GM19468 (cell line): ENCODE measurements around the gene NUMA1.
A peak's percentile ranks its signal among the peaks of the same experiment; 100 is the strongest.

ENCODE experiments used
- ATAC-seq: cut with Tn5 transposase; IDR thresholded peaks from one replicate; pipeline ENCODE4 v1.9.1; 2021; ENCODE audit warnings: mild to moderate bottlenecking, moderate library complexity, moderate number of reproducible peaks; ENCODE audit not compliant: unreplicated experiment; ENCODE audit errors: extremely low read depth

NUMA1 gene, protein sequence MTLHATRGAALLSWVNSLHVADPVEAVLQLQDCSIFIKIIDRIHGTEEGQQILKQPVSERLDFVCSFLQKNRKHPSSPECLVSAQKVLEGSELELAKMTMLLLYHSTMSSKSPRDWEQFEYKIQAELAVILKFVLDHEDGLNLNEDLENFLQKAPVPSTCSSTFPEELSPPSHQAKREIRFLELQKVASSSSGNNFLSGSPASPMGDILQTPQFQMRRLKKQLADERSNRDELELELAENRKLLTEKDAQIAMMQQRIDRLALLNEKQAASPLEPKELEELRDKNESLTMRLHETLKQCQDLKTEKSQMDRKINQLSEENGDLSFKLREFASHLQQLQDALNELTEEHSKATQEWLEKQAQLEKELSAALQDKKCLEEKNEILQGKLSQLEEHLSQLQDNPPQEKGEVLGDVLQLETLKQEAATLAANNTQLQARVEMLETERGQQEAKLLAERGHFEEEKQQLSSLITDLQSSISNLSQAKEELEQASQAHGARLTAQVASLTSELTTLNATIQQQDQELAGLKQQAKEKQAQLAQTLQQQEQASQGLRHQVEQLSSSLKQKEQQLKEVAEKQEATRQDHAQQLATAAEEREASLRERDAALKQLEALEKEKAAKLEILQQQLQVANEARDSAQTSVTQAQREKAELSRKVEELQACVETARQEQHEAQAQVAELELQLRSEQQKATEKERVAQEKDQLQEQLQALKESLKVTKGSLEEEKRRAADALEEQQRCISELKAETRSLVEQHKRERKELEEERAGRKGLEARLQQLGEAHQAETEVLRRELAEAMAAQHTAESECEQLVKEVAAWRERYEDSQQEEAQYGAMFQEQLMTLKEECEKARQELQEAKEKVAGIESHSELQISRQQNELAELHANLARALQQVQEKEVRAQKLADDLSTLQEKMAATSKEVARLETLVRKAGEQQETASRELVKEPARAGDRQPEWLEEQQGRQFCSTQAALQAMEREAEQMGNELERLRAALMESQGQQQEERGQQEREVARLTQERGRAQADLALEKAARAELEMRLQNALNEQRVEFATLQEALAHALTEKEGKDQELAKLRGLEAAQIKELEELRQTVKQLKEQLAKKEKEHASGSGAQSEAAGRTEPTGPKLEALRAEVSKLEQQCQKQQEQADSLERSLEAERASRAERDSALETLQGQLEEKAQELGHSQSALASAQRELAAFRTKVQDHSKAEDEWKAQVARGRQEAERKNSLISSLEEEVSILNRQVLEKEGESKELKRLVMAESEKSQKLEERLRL (N-terminal part only)

DNA sequence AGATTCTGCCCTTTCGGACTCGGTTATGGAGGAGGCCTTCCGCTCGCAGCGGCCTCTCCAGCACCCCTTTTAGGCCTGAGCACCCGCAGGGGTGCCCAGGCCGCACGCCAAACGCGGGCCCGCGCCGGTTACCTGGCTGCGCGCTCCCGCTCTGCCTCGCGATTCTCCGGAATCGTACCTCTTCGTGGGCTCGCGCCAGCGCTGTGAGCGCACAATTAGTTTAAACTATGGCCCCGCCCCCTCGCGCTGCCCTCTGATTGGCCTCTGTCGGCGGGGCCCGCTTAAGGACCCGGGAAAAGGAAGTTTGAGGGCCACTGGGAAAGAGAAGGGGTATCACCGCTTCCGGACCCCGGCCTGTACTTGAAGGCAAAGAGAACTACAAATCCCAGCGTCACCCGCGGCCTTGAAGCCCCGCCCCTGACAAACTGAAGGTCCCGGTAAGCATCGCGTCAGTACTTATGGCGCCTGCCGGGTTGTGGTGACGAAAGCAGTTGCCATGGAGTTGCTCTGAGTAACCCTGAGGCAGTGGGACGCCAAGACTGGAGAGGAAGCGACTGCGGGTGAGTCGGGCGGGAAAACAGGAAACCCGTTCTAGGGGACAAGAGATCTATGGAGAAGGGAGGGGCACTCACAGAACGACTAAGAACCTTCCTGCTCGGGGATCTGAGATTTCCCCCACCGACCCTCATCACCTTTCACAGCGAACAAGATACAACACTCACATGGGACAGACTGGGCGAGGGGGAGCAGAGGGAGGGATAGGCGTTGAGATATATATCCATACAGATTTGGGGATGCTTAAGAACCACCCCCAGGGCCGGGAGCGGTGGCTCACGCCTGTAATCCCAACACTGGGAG lies at the start of gene NUMA1, which contains the start of gene LRRC51:
Gene NUMA1 (minus strand): TSS at position 217 of the 858 bp plus-strand sequence. CDS start 44,599 bp downstream, outside the sequence.
Gene LRRC51 (plus strand): TSS at position 525 of the 858 bp plus-strand sequence. CDS start 8,234 bp downstream, outside the sequence.
- ATAC-seq, result peak; percentile 94

DNA sequence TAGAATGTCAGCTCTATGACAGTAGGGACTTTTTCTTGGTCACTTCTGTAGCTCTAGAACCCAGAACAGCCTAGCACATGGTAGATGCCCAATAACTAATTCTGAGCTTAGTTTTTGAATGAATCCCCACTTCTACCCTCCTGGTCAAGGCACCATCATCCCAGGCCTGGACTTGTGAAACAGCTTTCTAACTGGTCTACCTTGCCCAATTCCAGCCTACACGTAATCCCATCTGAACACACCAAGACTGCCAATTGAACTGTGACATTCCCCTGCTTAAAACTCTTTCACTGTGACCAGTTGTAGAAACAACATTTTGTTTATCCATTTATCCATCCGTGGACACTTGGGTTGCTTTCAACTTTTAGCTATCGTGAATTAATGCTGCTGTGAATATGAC lies 49.0 kb upstream of the NUMA1 start:
- ATAC-seq, result no peak

DNA sequence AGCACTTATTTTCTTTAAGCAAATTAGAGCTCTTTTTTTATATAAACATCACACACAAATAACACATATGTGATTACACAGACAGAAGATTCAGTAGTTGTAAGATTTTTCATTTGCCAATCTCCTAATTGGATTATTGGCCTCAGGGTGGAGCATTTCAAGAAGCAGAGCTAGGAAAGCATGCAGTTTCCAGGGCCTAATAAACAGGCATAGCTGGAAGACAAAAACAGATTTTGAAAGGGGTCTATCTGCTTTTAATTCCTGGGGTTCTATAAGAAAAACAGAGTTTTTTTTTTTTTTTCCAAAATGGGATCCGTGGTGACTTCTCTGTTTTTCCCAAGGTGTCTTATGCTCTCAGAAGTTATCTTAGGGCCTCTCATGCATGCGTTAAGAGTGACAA lies 47.6 kb upstream of the NUMA1 start:
- ATAC-seq, result no peak

DNA sequence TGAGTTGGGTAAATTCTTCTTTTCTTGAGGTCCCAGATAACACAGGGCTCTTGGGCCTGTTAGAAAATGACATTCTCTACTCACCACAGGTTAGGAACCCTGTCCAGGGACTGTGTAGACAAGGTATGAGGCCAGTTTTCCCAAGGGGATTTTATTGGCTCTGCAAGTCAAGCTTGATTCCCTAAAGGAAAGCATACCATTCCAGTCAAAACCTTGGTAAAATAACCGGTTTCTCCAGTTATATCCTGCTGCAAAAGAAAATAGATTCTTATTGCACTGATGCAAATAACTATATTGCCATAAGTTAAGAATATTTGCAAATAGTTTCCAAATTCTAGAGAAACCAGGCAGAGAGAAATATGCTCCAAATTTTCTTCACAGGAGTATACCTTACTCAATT lies 45.6 kb upstream of the NUMA1 start:
- no peak for ATAC-seq

DNA sequence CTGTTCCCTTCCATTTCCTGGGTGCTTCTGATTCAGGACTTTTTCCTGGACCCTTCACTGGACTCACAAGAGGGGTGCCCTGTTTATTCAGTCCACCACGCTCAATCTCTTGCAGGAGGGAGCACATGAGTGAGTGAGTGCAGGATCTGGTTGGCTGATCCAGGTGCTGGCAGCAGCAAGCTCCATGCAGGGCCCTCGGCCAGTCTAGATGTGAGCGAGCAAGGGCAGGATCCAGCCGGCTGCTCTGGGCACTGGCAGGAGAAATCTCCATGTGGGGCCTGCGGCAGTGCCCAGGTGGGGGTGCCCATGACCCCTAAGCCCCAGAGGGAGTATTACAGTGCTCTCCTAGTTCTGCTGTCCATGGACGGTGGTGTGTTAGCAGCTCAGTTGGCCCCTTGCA lies 43.7 kb upstream of the NUMA1 start:
- ATAC-seq, result no peak

DNA sequence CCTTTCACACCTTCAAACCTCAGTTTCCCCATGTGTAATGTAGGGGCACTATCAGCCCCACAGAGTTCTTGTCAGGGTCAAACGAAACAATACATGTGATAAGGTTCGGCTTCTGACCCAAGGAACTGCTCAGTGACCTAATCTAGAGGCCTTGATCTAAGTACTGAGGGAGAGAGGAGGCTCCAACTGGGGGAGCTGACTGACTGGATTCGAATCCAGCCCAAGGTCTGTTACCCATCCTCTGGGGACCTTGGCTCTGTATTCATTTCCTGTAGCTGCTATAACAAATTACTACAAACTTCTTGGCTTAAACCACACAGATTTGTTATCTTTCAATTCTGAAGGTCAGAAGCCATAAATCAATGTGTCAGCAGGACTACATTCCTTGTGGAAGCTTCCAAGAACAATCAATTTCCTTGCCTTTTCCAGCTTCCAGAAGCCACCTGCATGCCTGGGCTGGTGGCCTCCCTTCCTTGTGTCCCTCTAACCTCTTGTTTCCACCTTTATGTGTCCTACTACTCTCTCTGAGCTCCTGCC lies 42.8 kb upstream of the NUMA1 start:
- no peak for ATAC-seq

DNA sequence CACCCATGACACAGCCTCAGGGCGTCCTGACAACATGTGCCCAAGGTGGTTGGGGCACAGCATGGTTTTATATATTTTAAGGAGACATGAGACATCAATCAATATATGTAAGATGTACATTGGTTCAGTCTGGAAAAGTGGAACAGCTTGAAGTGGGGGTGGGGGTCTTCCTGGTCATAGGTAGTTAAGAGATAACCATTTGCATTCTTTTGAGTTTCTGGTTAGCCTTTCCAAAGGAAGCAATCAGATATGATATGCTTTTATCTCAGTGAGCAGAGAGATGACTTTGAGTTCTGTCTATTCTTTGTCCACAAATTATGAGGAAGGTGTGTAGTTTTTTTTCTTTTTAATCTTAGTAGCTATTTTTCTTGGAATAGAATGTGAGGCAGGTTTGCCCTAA lies 42.3 kb upstream of the NUMA1 start:
- no peak for ATAC-seq

DNA sequence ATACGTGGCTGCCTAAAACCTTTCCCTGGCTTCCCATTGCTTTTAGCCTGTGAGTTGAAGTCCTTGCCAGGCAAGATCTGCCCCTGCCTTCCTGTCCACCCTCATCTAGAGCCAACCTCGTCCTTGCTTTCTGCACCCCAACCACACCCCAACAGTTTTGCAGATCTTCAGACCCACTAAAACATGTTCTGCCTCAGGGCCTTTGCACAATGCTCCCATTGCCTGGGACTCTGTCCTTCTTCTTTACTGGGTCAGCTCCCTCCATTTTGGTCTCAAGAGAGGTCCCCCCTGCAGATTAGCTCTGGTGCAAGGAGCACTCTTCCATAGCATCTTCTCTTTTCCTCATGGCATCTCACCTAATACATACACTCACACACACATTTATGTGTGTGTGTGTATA lies 40.6 kb upstream of the NUMA1 start:
- no peak for ATAC-seq

DNA sequence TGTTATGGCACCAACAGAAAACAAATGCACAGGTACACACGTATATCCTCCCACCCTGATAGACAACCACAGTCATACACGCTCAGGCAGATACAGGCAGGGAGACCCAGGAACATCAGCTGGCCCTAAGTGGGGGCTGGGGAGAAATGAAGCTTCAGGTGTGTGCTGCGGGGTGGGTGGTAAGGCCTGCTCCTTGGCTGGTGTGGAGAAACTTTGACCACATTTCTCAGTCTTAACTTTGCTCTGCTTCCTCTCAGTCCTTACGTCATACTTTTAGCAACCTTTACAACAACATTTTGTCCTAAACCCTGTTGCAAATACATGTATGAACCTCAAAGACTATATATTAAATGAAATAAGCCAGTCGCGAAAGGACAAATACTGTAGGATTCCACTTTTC lies 38.9 kb upstream of the NUMA1 start:
- ATAC-seq, result no peak

DNA sequence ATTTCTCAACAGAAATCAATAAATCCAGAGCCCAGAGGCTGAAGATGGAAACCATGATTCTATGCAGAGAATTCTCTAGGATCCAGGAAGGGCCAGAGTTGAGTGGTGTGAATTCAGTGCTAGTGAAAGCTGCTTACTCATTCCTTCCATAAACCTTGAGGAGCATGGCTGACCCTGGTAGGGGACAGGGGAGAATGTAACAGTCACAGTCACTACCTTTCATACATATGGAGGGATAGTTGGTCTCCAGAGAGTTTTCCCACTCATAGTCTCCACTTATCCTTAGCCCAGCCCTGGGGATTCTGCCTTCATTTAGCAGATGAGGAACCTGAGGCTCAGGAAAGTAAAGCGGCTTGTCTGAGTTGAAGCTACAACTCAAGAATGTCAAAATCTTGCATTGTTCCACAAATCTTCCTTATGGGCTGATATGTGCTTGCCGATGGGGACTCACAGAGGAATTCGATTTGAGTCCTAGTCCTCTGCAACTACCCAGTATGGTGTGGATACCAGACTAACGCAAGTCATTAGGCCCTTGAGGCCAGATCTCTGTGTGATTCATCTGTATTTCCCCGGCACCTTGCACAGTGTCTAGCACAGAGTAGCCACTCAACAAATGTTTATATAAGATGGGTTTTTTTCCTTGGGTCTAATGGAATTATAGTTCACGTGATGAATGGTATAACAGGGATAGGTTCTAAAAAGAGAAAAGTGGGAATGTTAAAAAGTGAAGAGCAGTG lies 35.8 kb upstream of the NUMA1 start:
- ATAC-seq, result no peak

DNA sequence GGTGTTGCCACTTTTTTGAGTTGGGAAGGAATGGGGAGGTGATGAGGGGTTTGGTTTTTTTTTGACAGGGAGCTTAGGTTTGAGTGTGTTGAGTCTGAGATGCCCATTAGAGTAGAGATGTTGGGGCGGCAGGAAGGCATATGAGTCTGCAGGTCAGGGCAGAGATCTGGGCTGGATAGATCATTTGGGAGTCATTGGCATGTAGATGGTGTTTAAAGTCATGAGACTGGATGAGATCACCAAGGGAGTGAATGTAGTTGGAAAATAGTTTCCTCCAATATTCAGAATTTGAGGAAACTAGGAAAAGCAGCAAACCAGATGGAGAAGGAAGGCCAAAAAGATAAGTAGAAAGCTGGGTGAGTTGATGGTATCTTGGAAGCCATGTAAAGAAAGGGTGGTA lies 34.2 kb upstream of the NUMA1 start:
- ATAC-seq, result no peak

DNA sequence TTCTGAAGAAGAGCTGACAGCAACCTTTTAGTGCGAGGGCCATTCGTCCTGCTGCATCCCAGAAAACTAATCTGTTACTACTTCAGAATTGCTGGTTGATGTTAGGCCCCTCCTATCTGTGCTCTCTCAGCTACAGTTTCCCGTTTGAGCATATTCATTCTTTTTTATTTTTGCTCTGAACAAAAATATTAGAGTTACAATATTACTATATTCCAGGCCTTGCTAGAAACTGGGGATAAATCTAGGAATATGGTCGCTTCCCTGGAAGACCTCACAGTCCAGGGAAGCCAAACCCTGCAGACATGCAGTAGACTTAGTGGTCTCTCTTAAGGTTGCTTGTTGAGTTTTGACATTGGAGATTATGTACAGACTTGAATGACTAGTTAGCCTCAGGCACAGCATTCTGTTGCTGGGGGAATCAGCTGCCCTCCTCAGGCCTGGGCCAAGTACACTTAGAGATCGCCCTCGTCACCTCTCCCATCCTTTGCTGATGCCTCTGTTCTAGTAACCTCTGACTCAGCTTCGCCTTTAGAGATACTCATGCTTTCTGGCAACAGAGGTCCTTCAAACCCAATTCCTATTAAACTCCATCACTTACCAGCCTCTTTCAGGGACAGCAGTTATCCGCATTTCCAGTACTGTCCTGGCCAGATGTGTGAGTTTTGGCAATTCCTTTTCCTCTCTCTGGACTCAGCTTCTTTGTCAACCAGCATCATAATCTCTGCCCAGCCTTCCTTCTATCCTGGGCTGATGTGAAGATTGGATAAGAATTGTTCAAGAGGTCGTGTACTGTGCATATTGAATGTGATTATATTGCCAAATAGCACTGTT lies 32.9 kb upstream of the NUMA1 start:
- ATAC-seq, result no peak

DNA sequence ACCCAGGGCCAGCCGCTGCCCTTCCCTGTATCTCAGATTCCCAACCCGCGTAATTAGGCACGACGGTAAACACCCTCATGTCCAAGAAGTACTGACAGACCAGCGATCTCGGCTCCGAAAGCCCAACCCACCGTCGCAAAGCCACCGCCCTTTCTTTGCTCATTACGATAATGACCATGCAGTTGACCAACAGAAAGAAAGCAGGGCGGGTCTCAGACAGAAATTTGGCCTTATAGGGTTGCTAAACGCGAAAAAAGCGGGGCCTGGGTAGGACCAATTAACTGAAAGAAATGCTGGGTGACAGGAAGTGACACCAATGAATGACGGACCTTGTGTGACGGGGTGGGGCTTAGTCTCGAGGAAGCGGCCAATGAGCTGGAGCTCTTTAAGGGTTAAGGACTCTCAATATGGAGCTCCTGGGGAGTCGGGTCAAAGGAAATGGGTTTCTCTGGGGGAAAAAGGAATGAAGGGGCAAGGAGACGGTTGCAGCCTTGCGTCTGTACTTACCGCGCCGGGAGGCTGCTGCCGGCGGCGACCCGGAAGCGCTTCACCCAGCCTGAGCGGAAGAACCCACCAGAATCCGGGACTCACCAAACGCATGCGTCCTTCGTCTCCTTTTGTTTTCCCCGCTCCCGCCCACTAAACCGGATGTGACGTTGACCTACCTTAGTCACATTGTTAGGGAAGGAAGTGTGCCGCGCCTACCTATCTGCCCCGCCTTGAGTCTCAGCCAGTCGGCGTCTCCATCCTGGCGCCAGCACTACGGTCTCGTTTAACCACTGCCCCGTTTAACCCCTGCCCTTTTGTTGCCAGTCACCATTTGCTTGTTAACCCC lies 32.0 kb upstream of the NUMA1 start, which contains the start of gene ANAPC15:
Gene ANAPC15 (minus strand): TSS at position 553 of the 835 bp plus-strand sequence. CDS start 1,419 bp downstream, outside the sequence.
- ATAC-seq, result peak; percentile 81

DNA sequence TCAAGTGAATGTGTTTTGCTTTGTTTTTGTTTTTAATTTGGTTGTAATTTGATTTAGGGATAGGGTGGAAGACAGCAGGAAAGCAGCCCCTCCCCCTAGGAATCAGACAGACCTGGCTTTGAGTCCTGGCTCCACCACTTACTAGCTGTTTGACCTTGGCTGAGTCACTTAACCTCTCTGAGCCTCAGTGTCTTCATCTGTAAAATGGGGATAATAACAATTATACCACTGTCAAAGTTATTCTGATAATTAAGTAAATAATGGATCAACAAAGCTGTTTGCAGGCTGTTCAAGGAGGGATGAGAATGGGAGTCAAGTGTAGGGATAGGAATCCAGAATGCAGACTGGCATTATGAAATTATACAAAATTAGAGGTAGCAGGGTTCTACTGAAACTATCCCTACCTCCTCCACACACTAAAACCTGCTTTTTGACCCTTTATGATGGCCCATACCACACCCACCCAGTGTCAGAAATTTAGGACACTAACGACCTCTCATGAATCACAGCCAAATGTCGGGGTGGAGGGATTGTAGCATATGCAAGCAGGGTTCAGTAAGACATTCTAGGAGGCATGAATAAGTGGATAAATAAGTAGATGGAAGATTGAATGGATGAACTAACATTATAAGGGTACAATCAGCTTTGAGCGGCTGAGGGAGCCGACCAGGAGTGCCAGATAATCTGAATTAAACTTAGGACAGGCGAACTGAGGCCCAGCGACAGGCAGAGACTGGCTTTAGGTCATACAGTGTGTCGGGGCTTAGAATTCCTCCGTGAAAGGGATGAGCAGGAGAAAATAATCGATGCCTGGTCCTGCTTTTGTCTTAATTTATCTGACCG lies 31.2 kb upstream of the NUMA1 start:
- no peak for ATAC-seq

DNA sequence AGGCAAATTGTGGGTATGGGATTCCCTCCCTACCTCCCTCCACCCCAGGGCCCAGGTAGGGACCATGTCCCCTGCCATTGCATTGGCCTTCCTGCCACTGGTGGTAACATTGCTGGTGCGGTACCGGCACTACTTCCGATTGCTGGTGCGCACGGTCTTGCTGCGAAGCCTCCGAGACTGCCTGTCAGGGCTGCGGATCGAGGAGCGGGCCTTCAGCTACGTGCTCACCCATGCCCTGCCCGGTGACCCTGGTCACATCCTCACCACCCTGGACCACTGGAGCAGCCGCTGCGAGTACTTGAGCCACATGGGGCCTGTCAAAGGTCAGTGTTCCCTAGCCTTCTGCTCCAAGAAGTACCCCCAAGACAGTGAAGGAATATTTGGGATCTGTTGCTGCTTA lies 25.5 kb upstream of the NUMA1 start, which contains the start of gene TOMT:
Gene TOMT (plus strand): TSS at position 37 of the 400 bp plus-strand sequence. CDS start 28 bp downstream, at position 65.
- no peak for ATAC-seq

DNA sequence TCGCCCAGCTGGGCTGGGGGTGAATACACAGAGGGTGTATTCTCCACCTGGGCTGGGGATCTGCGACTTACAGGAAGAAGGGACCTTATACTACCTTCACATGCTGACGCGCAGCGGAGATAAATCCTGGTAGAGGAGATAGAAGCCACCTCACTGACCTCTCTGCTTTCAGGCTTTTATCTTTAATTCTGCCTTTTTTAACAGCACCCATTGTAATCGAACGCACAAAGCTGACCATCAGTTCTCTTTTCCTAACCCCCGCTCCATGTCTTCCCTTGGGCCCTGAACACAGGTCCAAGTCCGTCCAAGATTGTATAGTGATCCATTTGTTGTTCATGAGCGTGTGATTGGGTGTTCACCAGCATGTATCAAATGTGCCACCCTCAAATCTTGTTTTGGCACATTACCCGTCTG lies 23.4 kb upstream of the NUMA1 start:
- no peak for ATAC-seq
